IMR-90 (cell line): Measurements from ENCODE around the gene VASN. TPM values are rescaled to one million over a fixed set of nuclear protein-coding genes. Genes with fewer than 3 reads are reported as not detected.

Experiments used
- ATAC-seq: fragments of 200-7000 bp; cut with Tn5 transposase; 2 replicates; pipeline ENCODE4 v1.9.1; 2020; ENCODE audit warnings: low read depth, mild to moderate bottlenecking, moderate library complexity
- BruUV-seq: library from RNA; stranded (reverse); fragments of 400-500 nt; replicated peaks from 2 replicates; lab custom pipeline; 2021; lab: Mats Ljungman, UMichigan
- CTCF ChIA-PET: fragments of 300-600 bp; formaldehyde crosslinking; extraction: SDS; loops from one replicate; lab custom pipeline; 2021; ENCODE audit warnings: antibody characterized with exemption; lab: Yijun Ruan, JAX
- POLR2A ChIA-PET: fragments of 300-600 bp; sonication (Branson Sonifier 250); formaldehyde crosslinking; loops from one replicate; lab custom pipeline; 2022; ENCODE audit warnings: antibody characterized with exemption; ENCODE audit not compliant: unreplicated experiment; lab: Charles Lee
- DNase-seq: peaks from one replicate; pipeline ENCODE4 v3.0.0; 2013
- H2AFZ ChIP-seq: replicated peaks from 2 replicates; pipeline ENCODE3; 2013; ENCODE audit warnings: low read length, mild to moderate bottlenecking; ENCODE audit not compliant: poor library complexity
- H2AK5ac ChIP-seq: 2 replicates; pipeline ENCODE4 v1.6.1; 2013; ENCODE audit warnings: low read depth, low read length, inconsistent platforms
- H2AK9ac ChIP-seq: replicated peaks from 2 replicates; pipeline ENCODE3; 2013; ENCODE audit warnings: mild to moderate bottlenecking, low read depth, low read length, moderate library complexity; ENCODE audit not compliant: poor library complexity
- H2BK120ac ChIP-seq: 2 replicates; pipeline ENCODE4 v1.6.1; 2013; ENCODE audit warnings: low read depth, low read length, inconsistent platforms
- H2BK15ac ChIP-seq: 3 replicates; pipeline ENCODE4 v1.6.1; 2013; ENCODE audit warnings: low read depth, low read length, inconsistent platforms
- H2BK20ac ChIP-seq: 2 replicates; pipeline ENCODE4 v1.6.1; 2013; ENCODE audit warnings: low read depth, mild to moderate bottlenecking, inconsistent platforms, low read length, moderate library complexity
- H2BK5ac ChIP-seq: 2 replicates; pipeline ENCODE4 v1.6.1; 2013; ENCODE audit warnings: mild to moderate bottlenecking, low read depth, low read length, inconsistent platforms; ENCODE audit not compliant: poor library complexity, severe bottlenecking
- H3K14ac ChIP-seq: replicated peaks from 2 replicates; pipeline ENCODE4 v1.6.1; 2013; ENCODE audit warnings: low read depth, low read length, inconsistent platforms
- H3K18ac ChIP-seq: 2 replicates; pipeline ENCODE4 v1.6.1; 2013; ENCODE audit warnings: low read depth, low read length, control low read depth
- H3K23ac ChIP-seq: 2 replicates; pipeline ENCODE4 v1.6.1; 2013; ENCODE audit warnings: low read depth, low read length, inconsistent platforms
- H3K27ac ChIP-seq: 2 replicates; pipeline ENCODE4 v1.5.1; 2013; ENCODE audit warnings: mild to moderate bottlenecking, control low read depth, low read length; ENCODE audit not compliant: insufficient read depth
- H3K27me3 ChIP-seq: 2 replicates; pipeline ENCODE4 v1.6.1; 2013; ENCODE audit warnings: low read length; ENCODE audit not compliant: control insufficient read depth, insufficient read depth
- H3K36me3 ChIP-seq: 2 replicates; pipeline ENCODE4 v1.6.1; 2013; ENCODE audit warnings: low read length, mixed read lengths; ENCODE audit not compliant: control insufficient read depth, insufficient read depth
- H3K4ac ChIP-seq: 2 replicates; pipeline ENCODE4 v1.6.1; 2013; ENCODE audit warnings: low read depth, low read length, inconsistent platforms
- H3K4me1 ChIP-seq: 2 replicates; pipeline ENCODE4 v1.6.1; 2013; ENCODE audit warnings: low read length, mixed read lengths; ENCODE audit not compliant: control insufficient read depth, insufficient read depth
- H3K4me2 ChIP-seq: 2 replicates; pipeline ENCODE4 v1.6.1; 2013; ENCODE audit warnings: low read depth, mild to moderate bottlenecking, control low read depth, low read length, moderate library complexity
- H3K4me3 ChIP-seq: 2 replicates; pipeline ENCODE4 v1.5.1; 2013; ENCODE audit warnings: low read depth, mild to moderate bottlenecking, control low read depth, low read length, moderate library complexity; ENCODE audit not compliant: insufficient read depth
- H3K56ac ChIP-seq: 2 replicates; pipeline ENCODE4 v1.6.1; 2013; ENCODE audit warnings: low read length, inconsistent platforms; ENCODE audit not compliant: insufficient read depth; ENCODE audit errors: extremely low read depth
- H3K79me1 ChIP-seq, 2 experiments: 2 replicates each; pipeline ENCODE4 v1.6.1; 2013; ENCODE audit warnings: low read length in 2 of 2, inconsistent platforms in 1 of 2, low read depth in 1 of 2
- H3K9ac ChIP-seq: 2 replicates; pipeline ENCODE4 v1.6.1; 2013; ENCODE audit warnings: low read depth, low read length, control low read depth
- H3K9me1 ChIP-seq: 2 replicates; pipeline ENCODE4 v1.6.1; 2013; ENCODE audit warnings: low read length, inconsistent platforms; ENCODE audit not compliant: insufficient read depth
- H3K9me3 ChIP-seq: 2 replicates; pipeline ENCODE4 v1.6.1; 2013; ENCODE audit warnings: low read length; ENCODE audit not compliant: control insufficient read depth, insufficient read depth
- H4K20me1 ChIP-seq: 2 replicates; pipeline ENCODE4 v1.6.1; 2013; ENCODE audit warnings: low read length, inconsistent platforms; ENCODE audit not compliant: insufficient read depth
- H4K5ac ChIP-seq: 2 replicates; pipeline ENCODE4 v1.6.1; 2013; ENCODE audit warnings: mild to moderate bottlenecking, low read depth, low read length, control low read depth
- H4K8ac ChIP-seq, 2 experiments: 2 replicates each; pipeline ENCODE4 v1.6.1; 2013; ENCODE audit warnings: low read depth in 2 of 2, low read length in 2 of 2, control low read depth in 1 of 2, inconsistent platforms in 1 of 2
- H4K91ac ChIP-seq: 2 replicates; pipeline ENCODE4 v1.6.1; 2013; ENCODE audit warnings: low read depth, low read length, inconsistent platforms; ENCODE audit not compliant: insufficient read depth
- BHLHE40 ChIP-seq: fragments of 150-350 bp; IDR thresholded peaks from 2 replicates; pipeline ENCODE4 v1.6.1; 2016; ENCODE audit warnings: mild to moderate bottlenecking, low read depth, low read length
- MXI1 ChIP-seq: IDR thresholded peaks from 2 replicates; pipeline ENCODE4 v1.6.1; 2012; ENCODE audit warnings: low read depth, mild to moderate bottlenecking, low read length, moderate library complexity, borderline replicate concordance
- WGBS, 2 experiments: methylation state at CpG; one replicate each; pipeline versions ENCODE4 v1.1.5 to v1.1.7; 2013; ENCODE audit warnings: missing lambda C conversion rate in 2 of 2; ENCODE audit not compliant: insufficient read length in 1 of 2; ENCODE audit errors: extremely low coverage in 2 of 2; 5-methylcytosine and 5-hydroxymethylcytosine counted together
- dilution Hi-C: fragments of 300-500 bp; cut with HindIII; formaldehyde crosslinking; loops from one replicate; pipeline ENCODE4 v1.14.3; 2018; ENCODE audit warnings: low sequenced_read_pairs; ENCODE audit not compliant: unreplicated experiment
- in situ Hi-C: fragments of 300-500 bp; cut with MboI; formaldehyde crosslinking; loops from 3 replicates; pipeline ENCODE4 v1.14.3; 2019; ENCODE audit warnings: low sequenced_read_pairs, inconsistent platforms, mixed read lengths
- intact Hi-C: fragments of 100-400 bp; cut with micrococcal nuclease; formaldehyde crosslinking; loops from 2 replicates; pipeline ENCODE4 v1.10.0; 2022
- polyA plus RNA-seq, 3 experiments: library from polyadenylated mRNA; depleted of rRNA; stranded (reverse); fragments of >200 nt; gene quantifications; 2 replicates each; pipeline ENCODE4 v1.2.3, GENCODE V29; 2012; ENCODE audit warnings: low replicate concordance in 1 of 3
- total RNA-seq: library from RNA; depleted of rRNA; stranded (reverse); fragments of >200 nt; gene quantifications from 2 replicates; pipeline ENCODE4 v1.2.3, GENCODE V29; 2012

The VASN gene
- total and polyA plus RNA-seq, 2 of the 4 experiments (the other 2 are of a cell fraction), result 9.3 to 87.2 TPM

DNA sequence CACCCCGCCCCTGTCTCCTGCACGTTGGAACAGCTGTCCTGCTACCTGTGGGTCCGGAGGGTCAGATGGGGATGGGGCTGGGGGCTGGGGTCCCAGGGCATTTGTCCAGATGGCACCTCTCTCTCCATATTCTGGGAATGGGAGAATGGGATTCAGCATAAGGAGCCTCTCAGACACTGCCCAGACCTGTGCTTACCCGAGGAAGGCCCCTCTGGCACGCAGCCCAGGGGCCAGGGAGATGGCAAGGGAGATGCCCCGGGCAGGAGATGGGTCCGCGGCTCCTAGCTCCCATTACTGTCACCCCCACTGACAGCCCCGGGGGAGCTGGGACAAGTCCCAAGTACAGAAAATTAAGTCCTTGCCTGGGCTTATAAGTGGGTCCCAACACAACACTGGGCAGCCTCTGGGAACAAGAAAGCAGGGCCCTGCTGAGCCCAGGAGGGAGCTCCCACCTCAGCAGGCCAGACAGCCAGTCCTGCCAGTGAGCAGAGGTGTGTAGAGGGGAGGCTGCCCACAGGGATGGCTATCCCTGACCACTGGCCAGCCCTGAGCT lies 1.8 kb downstream of the VASN start:
- DNase-seq (no peak), ATAC-seq (no peak; the same call in 1 of the 2 replicates)
- Histone ChIP-seq H3K4me1 (peaks cover 56% of the 10 kb centered on the region), H3K9me1 (peaks cover 24% of the 10 kb centered on the region), H3K27ac (peak overlapping the region; percentile 99), H2BK15ac (peak overlapping the region; percentile 43; the same call in 1 of the 3 replicates), H2AK5ac (peak overlapping the region; percentile 99), H2BK20ac (peak overlapping the region; percentile 80), H3K79me1 (peaks cover 4 to 71% of the 10 kb centered on the region in 2 experiments; a peak in 3 of 4 replicates), H3K9me3 (no peaks in the 10 kb centered on the region), H2BK5ac (peak overlapping the region; percentile 94), H4K20me1 (peaks cover 70% of the 10 kb centered on the region), H3K14ac (peak overlapping the region; percentile 91), H3K27me3 (no peaks in the 10 kb centered on the region), H3K56ac (peak overlapping the region; percentile 82), H3K9ac (peak overlapping the region; percentile 89), H4K5ac (peak overlapping the region; percentile 88), H3K4ac (peak overlapping the region; percentile 96), H3K36me3 (peaks cover 22% of the 10 kb centered on the region; the same call in 1 of the 2 replicates), H3K23ac (peak overlapping the region; percentile 88), H3K18ac (peak overlapping the region; percentile 91), H4K91ac (peak overlapping the region; percentile 96), H2AFZ (peak overlapping the region; percentile 64), H2BK120ac (peak overlapping the region; percentile 92), H4K8ac (peak overlapping the region; percentile 70 to 89; a peak in 3 of 4 replicates), H3K4me3 (peak overlapping the region; percentile 87), H3K4me2 (peak overlapping the region; percentile 97), H2AK9ac (peak overlapping the region; percentile 83)
- dilution Hi-C loops, result no loop called here
- in situ Hi-C loops, result no loop called here
- WGBS, 2 experiments, result no CpG with 5 or more reads among the region's 9 CpGs
- TF ChIP-seq MXI1 (0 out of 2 replicates have a peak, but pooled peaks have one; percentile 2), BHLHE40 (no peak)
- ChIA-PET POLR2A (no interaction called here), CTCF (no interaction called here)
- no TSS peak for BruUV-seq
- intact Hi-C loops, result no loop called here
